Activated T-cell treated with anti-CD3 and anti-CD28 coated beads, Interleukin-2, amount 50 U/mL, for 1 hour (primary cell): ENCODE results near the gene SLC25A44.

Source experiments
- DNase-seq: peaks from one replicate; pipeline ENCODE4 v3.0.0-alpha.2; 2020

Gene SLC25A44

GRCh38 chr1:156244126-156244525, 50.2 kb downstream of the SLC25A44 start:
- DNase-seq, result no peak

- DNase-seq, result no peak
Measured at GRCh38 chr1:156244712-156245111, 50.8 kb downstream of the SLC25A44 start.

- DNase-seq, result peak; percentile 45
Measured at GRCh38 chr1:156245451-156246232, 51.7 kb downstream of the SLC25A44 start.

GRCh38 chr1:156246241-156246780, 52.4 kb downstream of the SLC25A44 start:
- no peak for DNase-seq

- no peak for DNase-seq
Measured at GRCh38 chr1:156246781-156247459, 53.0 kb downstream of the SLC25A44 start.

GRCh38 chr1:156247460-156248322, 53.8 kb downstream of the SLC25A44 start, which contains the start of gene PAQR6:
Gene PAQR6, minus strand, starts transcription at chr1:156248056. Its CDS starts 1,325 bp downstream, at chr1:156246731.
- DNase-seq, result no peak

GRCh38 chr1:156248323-156248683, 54.4 kb downstream of the SLC25A44 start:
- no peak for DNase-seq

- DNase-seq, result no peak
Measured at GRCh38 chr1:156249593-156249992, 55.7 kb downstream of the SLC25A44 start.

GRCh38 chr1:156251527-156251926, 57.6 kb downstream of the SLC25A44 start:
- DNase-seq, result no peak

- DNase-seq, result no peak
Measured at GRCh38 chr1:156253634-156254033, 59.7 kb downstream of the SLC25A44 start.

- DNase-seq, result no peak
Measured at GRCh38 chr1:156257711-156258110, 63.8 kb downstream of the SLC25A44 start.

- no peak for DNase-seq
Measured at GRCh38 chr1:156258859-156259258, 65.0 kb downstream of the SLC25A44 start.

GRCh38 chr1:156259805-156260204, 65.9 kb downstream of the SLC25A44 start:
- no peak for DNase-seq

GRCh38 chr1:156260896-156261295, 67.0 kb downstream of the SLC25A44 start:
- no peak for DNase-seq
